Caco-2 (cell line): ENCODE results near the gene TUSC1. TPM values are rescaled to one million over a fixed set of nuclear protein-coding genes. Genes with fewer than 3 reads are reported as not detected.

Experiments used
- BruUV-seq: library from RNA; stranded (reverse); fragments of 400-500 nt; replicated peaks from 2 replicates; lab custom pipeline; 2021; lab: Mats Ljungman, UMichigan
- CTCF ChIA-PET: fragments of 300-600 bp; sonication (Branson Sonifier 250); formaldehyde crosslinking; loops from one replicate; lab custom pipeline; 2022; ENCODE audit warnings: antibody characterized with exemption; lab: Charles Lee
- POLR2A ChIA-PET: fragments of 300-600 bp; sonication (Branson Sonifier 250); formaldehyde crosslinking; loops from one replicate; lab custom pipeline; 2022; ENCODE audit warnings: antibody characterized with exemption; lab: Charles Lee
- DNase-seq, 2 experiments: peaks; one replicate each; pipeline versions ENCODE4 v3.0.0 to v3.0.0-alpha.2; 2020 to 2022
- H3K27me3 ChIP-seq: replicated peaks from 2 replicates; pipeline ENCODE4 v1.6.0; 2011; ENCODE audit warnings: low read length; ENCODE audit not compliant: control insufficient read depth, insufficient read depth
- H3K36me3 ChIP-seq: 2 replicates; pipeline ENCODE4 v1.5.1; 2011; ENCODE audit warnings: low read length; ENCODE audit not compliant: control insufficient read depth, insufficient read depth
- H3K4me1 ChIP-seq: fragments of 250-450 bp; sonication (Bioruptor Pico); 2 replicates; pipeline ENCODE4 v1.5.1; 2020; ENCODE audit warnings: mild to moderate bottlenecking
- H3K4me3 ChIP-seq: 2 replicates; pipeline ENCODE4 v1.5.1; 2011; ENCODE audit warnings: low read depth, mild to moderate bottlenecking, control low read depth, low read length
- H3K9me3 ChIP-seq: fragments of 250-450 bp; sonication (Bioruptor Pico); 2 replicates; pipeline ENCODE4 v1.5.1; 2020; ENCODE audit warnings: mild to moderate bottlenecking, moderate library complexity
- H3K27ac Mint-ChIP-seq: one replicate; pipeline ENCODE4 v1.8.0; 2022; ENCODE audit warnings: mixed read lengths; ENCODE audit not compliant: unreplicated experiment
- H3K27me3 Mint-ChIP-seq: one replicate; pipeline ENCODE4 v1.8.0; 2022; ENCODE audit warnings: mixed read lengths; ENCODE audit not compliant: insufficient read depth, unreplicated experiment
- H3K36me3 Mint-ChIP-seq: one replicate; pipeline ENCODE4 v1.8.0; 2022; ENCODE audit warnings: mild to moderate bottlenecking, mixed read lengths; ENCODE audit not compliant: insufficient read depth, unreplicated experiment
- H3K4me1 Mint-ChIP-seq: one replicate; pipeline ENCODE4 v1.8.0; 2022; ENCODE audit warnings: low read depth, mixed read lengths; ENCODE audit not compliant: unreplicated experiment
- H3K4me3 Mint-ChIP-seq: one replicate; pipeline ENCODE4 v1.8.0; 2022; ENCODE audit warnings: mild to moderate bottlenecking, moderate library complexity, mixed read lengths; ENCODE audit not compliant: unreplicated experiment
- H3K9me3 Mint-ChIP-seq: one replicate; pipeline ENCODE4 v1.8.0; 2022; ENCODE audit warnings: mixed read lengths; ENCODE audit not compliant: unreplicated experiment
- intact Hi-C: fragments of 100-400 bp; cut with micrococcal nuclease; formaldehyde crosslinking; loops from one replicate; pipeline ENCODE4 v1.10.0; 2022; ENCODE audit not compliant: unreplicated experiment
- total RNA-seq: library from RNA; stranded (reverse); gene quantifications from 2 replicates; pipeline ENCODE4 v1.2.3, GENCODE V29; 2022
- TF ChIP-seq, protein P1 (sequence below), 2 experiments: fragments of 200-600 bp in 1 of 2; IDR thresholded peaks; 1 replicate in 1 of 2; 2 replicates in 1 of 2; pipeline versions ENCODE4 v1.5.1 to v1.8.0; 2011 to 2022; ENCODE audit warnings: antibody characterized with exemption in 1 of 2, control low read depth in 1 of 2, inconsistent platforms in 1 of 2, low read depth in 1 of 2, low read length in 1 of 2, mild to moderate bottlenecking in 1 of 2, moderate library complexity in 1 of 2; ENCODE audit not compliant: insufficient read depth in 1 of 2, severe bottlenecking in 1 of 2, unreplicated experiment in 1 of 2

TUSC1 gene
- total RNA-seq, 1 experiment from 2014 or later: 2.4 TPM

DNA sequence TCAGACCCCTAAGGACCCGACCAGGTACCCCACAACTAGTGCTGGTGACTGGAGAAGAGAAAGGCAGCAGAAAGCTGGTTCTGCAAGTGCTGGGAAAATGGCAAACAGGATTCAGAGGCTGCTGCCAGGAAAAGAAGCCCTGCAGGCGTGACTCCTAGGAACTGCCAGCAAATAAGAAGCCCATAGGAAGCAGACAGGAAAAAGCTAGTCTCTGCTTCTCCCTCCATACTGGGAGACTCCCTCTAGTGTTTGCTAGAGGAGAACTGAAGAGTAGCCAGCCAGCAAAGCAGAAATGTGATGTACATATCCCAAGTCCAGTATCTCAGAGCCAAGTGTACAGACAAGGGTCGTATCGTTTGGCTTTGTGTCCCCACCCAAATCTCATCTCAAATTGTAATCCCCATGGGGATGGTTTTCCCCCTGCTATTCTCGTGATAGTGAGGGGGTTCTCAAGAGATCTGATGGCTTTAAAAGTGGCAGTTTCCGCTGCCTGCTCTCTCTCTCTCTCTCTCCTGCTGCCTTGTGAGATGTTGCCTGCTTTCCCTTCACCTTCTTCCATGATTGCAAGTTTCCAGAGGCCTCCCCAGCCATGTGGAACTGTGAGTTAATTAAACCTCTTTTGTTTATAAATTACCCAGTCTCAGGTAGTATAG, 38.1 kb upstream of the TUSC1 start:
- CTCF ChIA-PET: no interaction called here
- Mint-ChIP-seq H3K27ac (no peak overlapping the region), H3K4me3 (no peak overlapping the region), H3K4me1 (no peaks in the 10 kb centered on the region), H3K27me3 (no peaks in the 10 kb centered on the region), H3K9me3 (no peaks in the 10 kb centered on the region), H3K36me3 (no peaks in the 10 kb centered on the region)
- Histone ChIP-seq H3K4me1 (no peaks in the 10 kb centered on the region), H3K36me3 (no peaks in the 10 kb centered on the region), H3K27me3 (no peaks in the 10 kb centered on the region), H3K4me3 (no peak overlapping the region), H3K9me3 (no peaks in the 10 kb centered on the region)
- TF ChIP-seq, protein P1, sequence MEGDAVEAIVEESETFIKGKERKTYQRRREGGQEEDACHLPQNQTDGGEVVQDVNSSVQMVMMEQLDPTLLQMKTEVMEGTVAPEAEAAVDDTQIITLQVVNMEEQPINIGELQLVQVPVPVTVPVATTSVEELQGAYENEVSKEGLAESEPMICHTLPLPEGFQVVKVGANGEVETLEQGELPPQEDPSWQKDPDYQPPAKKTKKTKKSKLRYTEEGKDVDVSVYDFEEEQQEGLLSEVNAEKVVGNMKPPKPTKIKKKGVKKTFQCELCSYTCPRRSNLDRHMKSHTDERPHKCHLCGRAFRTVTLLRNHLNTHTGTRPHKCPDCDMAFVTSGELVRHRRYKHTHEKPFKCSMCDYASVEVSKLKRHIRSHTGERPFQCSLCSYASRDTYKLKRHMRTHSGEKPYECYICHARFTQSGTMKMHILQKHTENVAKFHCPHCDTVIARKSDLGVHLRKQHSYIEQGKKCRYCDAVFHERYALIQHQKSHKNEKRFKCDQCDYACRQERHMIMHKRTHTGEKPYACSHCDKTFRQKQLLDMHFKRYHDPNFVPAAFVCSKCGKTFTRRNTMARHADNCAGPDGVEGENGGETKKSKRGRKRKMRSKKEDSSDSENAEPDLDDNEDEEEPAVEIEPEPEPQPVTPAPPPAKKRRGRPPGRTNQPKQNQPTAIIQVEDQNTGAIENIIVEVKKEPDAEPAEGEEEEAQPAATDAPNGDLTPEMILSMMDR (IDR thresholded peaks at IDR 0.05; ENCODE audit: insufficient read depth in 1 of 2, low read depth in 1 of 2, low read length in 1 of 2, severe bottlenecking in 1 of 2, unreplicated experiment in 1 of 2): peak in 1 of 2 experiments; percentile 39
- no TSS peak for BruUV-seq
- intact Hi-C loops: loop anchor here (1.0 kb wide), 1 partner anchor 85 kb away; no protein-coding TSS in a partner anchor
- peak; percentile 25 to 35 for DNase-seq
- POLR2A ChIA-PET: interaction anchor here (0.9 kb wide), 1 partner anchor 62 kb away, joined by 3 read pairs; no protein-coding TSS in a partner anchor

GRCh38 chr9:25709941-25710340, 31.7 kb upstream of the TUSC1 start:
- no peak for DNase-seq
- Histone ChIP-seq H3K4me3 (no peak overlapping the region), H3K36me3 (no peaks in the 10 kb centered on the region), H3K9me3 (no peaks in the 10 kb centered on the region), H3K27me3 (no peaks in the 10 kb centered on the region), H3K4me1 (no peaks in the 10 kb centered on the region)
- Mint-ChIP-seq H3K9me3 (no peaks in the 10 kb centered on the region), H3K27ac (no peak overlapping the region), H3K27me3 (no peaks in the 10 kb centered on the region), H3K4me3 (no peak overlapping the region), H3K4me1 (no peaks in the 10 kb centered on the region), H3K36me3 (no peaks in the 10 kb centered on the region)
- intact Hi-C loops: no loop called here
- TF ChIP-seq, protein P1 (IDR thresholded peaks at IDR 0.05; ENCODE audit: insufficient read depth in 1 of 2, low read depth in 1 of 2, low read length in 1 of 2, severe bottlenecking in 1 of 2, unreplicated experiment in 1 of 2): no peak
- no TSS peak for BruUV-seq
- CTCF ChIA-PET: no interaction called here
- POLR2A ChIA-PET: no interaction called here

- H3K4me1 Mint-ChIP-seq: no peaks in the 10 kb centered on the region
These were observed 26.6 kb upstream of the TUSC1 start for GRCh38 chr9:25704800-25705199.

More at GRCh38 chr9:25704800-25705199, 26.6 kb upstream of the TUSC1 start:
- Mint-ChIP-seq H3K9me3 (no peaks in the 10 kb centered on the region), H3K27me3 (no peaks in the 10 kb centered on the region), H3K4me3 (no peak overlapping the region), H3K27ac (no peak overlapping the region), H3K36me3 (no peaks in the 10 kb centered on the region)
- Histone ChIP-seq H3K4me1 (no peaks in the 10 kb centered on the region), H3K27me3 (no peaks in the 10 kb centered on the region), H3K9me3 (no peaks in the 10 kb centered on the region), H3K4me3 (no peak overlapping the region), H3K36me3 (no peaks in the 10 kb centered on the region)
- no TSS peak for BruUV-seq
- intact Hi-C loops: no loop called here
- TF ChIP-seq, protein P1 (IDR thresholded peaks at IDR 0.05; ENCODE audit: insufficient read depth in 1 of 2, low read depth in 1 of 2, low read length in 1 of 2, severe bottlenecking in 1 of 2, unreplicated experiment in 1 of 2): no peak
- DNase-seq: no peak
- ChIA-PET CTCF (no interaction called here), POLR2A (no interaction called here)
